HepG2 (cell line): ENCODE measurements around the gene GABBR2. TPM values are rescaled to one million over a fixed set of nuclear protein-coding genes. Genes with fewer than 3 reads are reported as not detected.

Experiments used
- ATAC-seq: fragments of 200-7000 bp; cut with Tn5 transposase; 3 replicates; pipeline ENCODE4 v1.9.1; 2020; ENCODE audit warnings: mild to moderate bottlenecking, moderate library complexity
- BruUV-seq: library from RNA; stranded (reverse); fragments of 400-500 nt; replicated peaks from 2 replicates; lab custom pipeline; 2021; lab: Mats Ljungman, UMichigan
- CTCF ChIA-PET: fragments of 300-600 bp; formaldehyde crosslinking; extraction: SDS; loops from one replicate; lab custom pipeline; 2021; ENCODE audit warnings: low total read pairs, inconsistent platforms, low intra/inter-chr PET ratio; lab: Yijun Ruan, JAX
- POLR2A ChIA-PET: fragments of 350-600 bp; sonication (Branson Sonifier 250); formaldehyde crosslinking; loops from one replicate; lab custom pipeline; 2020; ENCODE audit warnings: antibody characterized with exemption, inconsistent platforms; lab: Yijun Ruan, JAX
- DNase-seq: peaks from one replicate; pipeline ENCODE4 v3.0.0-alpha.2; 2015; ENCODE audit warnings: low spot score
- FAIRE-seq: peaks from 3 replicates; lab custom pipeline; 2011; peaks lifted over from hg19 to GRCh38; lab: Jason Lieb, UNC
- H2AFZ ChIP-seq: one replicate; pipeline ENCODE4 v1.6.1; 2011; ENCODE audit warnings: low read length, inconsistent platforms
- H3K27ac ChIP-seq: fragments of 300-600 bp; 3 replicates; pipeline ENCODE4 v1.8.0; 2011; ENCODE audit warnings: mixed run types, mild to moderate bottlenecking, mixed read lengths, low read length, inconsistent platforms; ENCODE audit not compliant: insufficient read depth; ENCODE audit errors: extremely low read length
- H3K27me3 ChIP-seq, 2 experiments: fragments of 200-600 bp in 1 of 2; 2 replicates in 1 of 2; 3 replicates in 1 of 2; pipeline versions ENCODE4 v1.6.0 to v1.8.0; 2011; ENCODE audit warnings: low read length in 2 of 2, mild to moderate bottlenecking in 2 of 2, moderate library complexity in 2 of 2, inconsistent platforms in 1 of 2; ENCODE audit not compliant: insufficient read depth in 2 of 2, control insufficient read depth in 1 of 2
- H3K36me3 ChIP-seq, 2 experiments: fragments of 200-600 bp in 1 of 2; replicated peaks in 1 of 2; 2 replicates in 1 of 2; 3 replicates in 1 of 2; pipeline versions ENCODE4 v1.5.1 to v1.8.0; 2011; ENCODE audit warnings: low read length in 2 of 2, inconsistent platforms in 1 of 2; ENCODE audit not compliant: insufficient read depth in 2 of 2, control insufficient read depth in 1 of 2
- H3K4me1 ChIP-seq: 2 replicates; pipeline ENCODE4 v1.5.1; 2012; ENCODE audit warnings: low read length, inconsistent platforms; ENCODE audit not compliant: insufficient read depth
- H3K4me2 ChIP-seq: 2 replicates; pipeline ENCODE4 v1.6.0; 2011; ENCODE audit warnings: low read depth, low read length, inconsistent platforms
- H3K4me3 ChIP-seq, 3 experiments: fragments of 200-600 bp in 1 of 3; sonication (generic), shearing (Covaris generic) in 1 of 3; replicated peaks in 1 of 3; 2 replicates each; pipeline ENCODE4 v1.5.1; 2011 to 2016; ENCODE audit warnings: low read length in 3 of 3, inconsistent platforms in 2 of 3, low read depth in 2 of 3, mild to moderate bottlenecking in 2 of 3, control low read depth in 1 of 3, mixed read lengths in 1 of 3; ENCODE audit not compliant: insufficient read depth in 1 of 3
- H3K79me2 ChIP-seq: one replicate; pipeline ENCODE4 v1.6.1; 2011; ENCODE audit warnings: low read length, inconsistent platforms; ENCODE audit not compliant: insufficient read depth
- H3K9ac ChIP-seq: 2 replicates; pipeline ENCODE4 v1.6.0; 2011; ENCODE audit warnings: mild to moderate bottlenecking, low read depth, low read length, inconsistent platforms; ENCODE audit not compliant: insufficient read depth
- H3K9me3 ChIP-seq: 2 replicates; pipeline ENCODE4 v1.5.1; 2012; ENCODE audit warnings: mild to moderate bottlenecking, low read length
- H4K20me1 ChIP-seq: 2 replicates; pipeline ENCODE4 v1.6.0; 2011; ENCODE audit warnings: inconsistent platforms, mild to moderate bottlenecking, low read length, moderate library complexity; ENCODE audit not compliant: insufficient read depth
- AGO2 ChIP-seq: fragments of 200-400 bp; formaldehyde crosslinking; optimal IDR thresholded peaks from 2 replicates; pipeline ENCODE3; 2017; ENCODE audit warnings: mild to moderate bottlenecking, low read depth, low read length, moderate library complexity
- GPBP1L1 ChIP-seq: sonication (generic); formaldehyde crosslinking; IDR thresholded peaks from 2 replicates; pipeline ENCODE4 v1.5.0; 2020; ENCODE audit warnings: mild to moderate bottlenecking, missing genetic modification reagents
- NFE2L2 ChIP-seq: fragments of 150-350 bp; IDR thresholded peaks from 2 replicates; pipeline ENCODE4 v1.6.1; 2014; ENCODE audit warnings: low read length
- RAD51 ChIP-seq: fragments of 450-650 bp; IDR thresholded peaks from 2 replicates; pipeline ENCODE4 v1.6.1; 2016; ENCODE audit warnings: borderline replicate concordance
- SOX6 ChIP-seq, 2 experiments: fragments of 450-650 bp in 1 of 2; sonication (generic) in 1 of 2; formaldehyde crosslinking in 1 of 2; IDR thresholded peaks; 2 replicates each; pipeline versions ENCODE4 v1.4.0 to v1.6.1; 2017 to 2020; ENCODE audit warnings: antibody characterized with exemption in 1 of 2, mild to moderate bottlenecking in 1 of 2, missing genetic modification reagents in 1 of 2
- ZBTB10 ChIP-seq: sonication (generic); formaldehyde crosslinking; IDR thresholded peaks from 2 replicates; pipeline ENCODE4 v1.4.0; 2020; ENCODE audit warnings: missing genetic modification reagents, borderline replicate concordance
- ZNF101 ChIP-seq: sonication (generic); formaldehyde crosslinking; IDR thresholded peaks from 2 replicates; pipeline ENCODE4 v1.4.0; 2020; ENCODE audit warnings: mild to moderate bottlenecking, low read depth, missing genetic modification reagents, borderline replicate concordance
- ZNF12 ChIP-seq: sonication (generic); formaldehyde crosslinking; IDR thresholded peaks from 2 replicates; pipeline ENCODE4 v1.5.0; 2020; ENCODE audit warnings: missing genetic modification reagents
- ZNF205 ChIP-seq: IDR thresholded peaks from 2 replicates; pipeline ENCODE4 v1.6.1; 2018; ENCODE audit warnings: missing biosample characterization, missing genetic modification reagents
- ZNF264 ChIP-seq: sonication (generic); formaldehyde crosslinking; IDR thresholded peaks from 2 replicates; pipeline ENCODE4 v1.4.0; 2020; ENCODE audit warnings: missing genetic modification reagents
- ZNF451 ChIP-seq: sonication (generic); formaldehyde crosslinking; IDR thresholded peaks from 2 replicates; pipeline ENCODE4 v1.5.0; 2020; ENCODE audit warnings: mild to moderate bottlenecking, missing genetic modification reagents
- ZNF768 ChIP-seq: sonication (generic); formaldehyde crosslinking; IDR thresholded peaks from 2 replicates; pipeline ENCODE4 v1.4.0; 2020; ENCODE audit warnings: missing genetic modification reagents
- WGBS: methylation state at CpG from one replicate; pipeline ENCODE4 v1.1.6; 2017; ENCODE audit warnings: low lambda C conversion rate; 5-methylcytosine and 5-hydroxymethylcytosine counted together
- in situ Hi-C: cut with HindIII; loops from 2 replicates; pipeline ENCODE4 v1.10.0; 2017; ENCODE audit warnings: low pct_unique_long_range_greater_than_20kb; ENCODE audit not compliant: extremely low pct_ligation_motif_present
- intact Hi-C: fragments of 100-400 bp; cut with micrococcal nuclease; formaldehyde crosslinking; loops from one replicate; pipeline ENCODE4 v1.10.0; 2022; ENCODE audit not compliant: unreplicated experiment
- polyA plus RNA-seq, 8 experiments: library from polyadenylated mRNA; depleted of rRNA in 3 of 8; stranded (reverse) in 7 of 8; unstranded in 1 of 8; fragments of >200 nt; fragmentation: Illumina TruSeq in 4 of 8; extraction: Trizol in 4 of 8; gene quantifications; 2 replicates each; pipeline versions ENCODE4 v1.2.1 to v1.2.3, GENCODE V29; 2011 to 2016; ENCODE audit warnings: low read depth in 4 of 8, missing spikeins in 1 of 8, mixed read lengths in 1 of 8; ENCODE audit not compliant: insufficient read depth in 1 of 8
- total RNA-seq, 5 experiments: library from RNA; depleted of rRNA; stranded (reverse); fragments of >200 nt; fragmentation: Illumina TruSeq; extraction: Trizol; gene quantifications; 2 replicates each; pipeline ENCODE4 v1.2.3, GENCODE V29; 2016; ENCODE audit warnings: low read depth in 1 of 5
- TF ChIP-seq, protein P1 (sequence below): sonication (generic); formaldehyde crosslinking; conservative IDR thresholded peaks from 2 replicates; pipeline ENCODE4 v1.8.0; 2022; ENCODE audit warnings: missing genetic modification reagents
- TF ChIP-seq, protein P2 (sequence below): sonication (generic); formaldehyde crosslinking; IDR thresholded peaks from 2 replicates; pipeline ENCODE4 v1.4.0; 2020; ENCODE audit warnings: missing genetic modification reagents

GABBR2 gene
- total and polyA plus RNA-seq, 2 of the 13 experiments (the other 11 are each of a cell fraction or from before 2014, with no cell fraction given) = 0.02 TPM; not detected in 1

DNA sequence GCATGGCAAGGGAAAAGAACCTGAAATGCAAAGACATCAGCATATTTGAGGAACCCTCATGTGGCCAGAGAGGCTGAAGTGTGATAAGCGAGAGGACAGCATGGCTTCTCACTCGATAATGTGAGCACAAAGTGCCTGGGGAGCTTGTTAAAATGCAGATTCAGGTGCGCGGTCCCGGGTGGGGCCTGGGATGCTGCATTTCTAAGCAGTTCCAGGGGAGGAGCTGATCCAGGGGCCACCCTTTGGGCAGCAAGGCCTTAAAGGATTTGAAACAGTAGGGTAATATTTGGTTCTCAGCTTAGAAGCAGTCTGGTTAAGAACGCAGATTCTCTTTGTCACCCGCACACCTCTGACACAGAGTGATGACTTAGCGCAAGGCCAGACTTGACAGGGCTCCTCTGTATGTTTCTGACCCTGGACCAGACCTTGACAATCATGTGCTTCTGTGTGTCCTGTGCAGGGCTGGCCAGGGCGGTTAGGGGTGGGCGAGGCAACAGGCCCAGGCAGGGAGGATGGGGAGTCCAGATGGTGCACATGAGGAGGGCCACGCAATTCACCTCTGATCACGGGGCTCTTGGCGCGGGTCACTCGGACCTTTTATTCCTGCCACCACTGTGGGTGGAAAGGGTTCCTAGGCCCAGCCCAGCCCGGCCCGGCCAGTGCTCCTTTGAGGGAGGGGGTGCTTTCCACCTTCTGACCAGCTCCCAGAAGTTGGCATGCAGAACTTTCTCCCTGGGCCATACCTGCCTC, 390.5 kb downstream of the GABBR2 start:
- H3K79me2 ChIP-seq = no peaks in the 10 kb centered on the region
- H3K27ac ChIP-seq = no peak overlapping the region
- intact Hi-C loops = no loop called here
- no peak overlapping the region for H3K4me3 ChIP-seq
- no peak overlapping the region for H3K9ac ChIP-seq
- ChIA-PET POLR2A (no interaction called here), CTCF (no interaction called here)
- no TSS peak for BruUV-seq
- no peaks in the 10 kb centered on the region for H3K9me3 ChIP-seq
- H3K27me3 ChIP-seq = peaks cover 0 to 12% of the 10 kb centered on the region in 2 experiments; a peak in 3 of 5 replicates
- H4K20me1 ChIP-seq = no peaks in the 10 kb centered on the region
- no peaks in the 10 kb centered on the region for H3K4me1 ChIP-seq
- ATAC-seq = no peak
- in situ Hi-C loops = loop anchor here (5.0 to 10.0 kb wide), 2 partner anchors 387 to 459 kb away; partner anchors contain the start of gene GABBR2
- H3K36me3 ChIP-seq = no peaks in the 10 kb centered on the region
- no peak for FAIRE-seq
- 39% methylated on average over 7 of the region's 17 CpGs for WGBS
- H2AFZ ChIP-seq = no peak overlapping the region
- DNase-seq = no peak
- no peak overlapping the region for H3K4me2 ChIP-seq
- TF ChIP-seq ZNF264 (CRISPR knock-in tag) (no peak), ZNF101 (CRISPR knock-in tag) (no peak), NFE2L2 (no peak), ZNF12 (CRISPR knock-in tag) (no peak), AGO2 (no peak), ZNF768 (CRISPR knock-in tag) (no peak), ZNF205 (CRISPR knock-in tag) (no peak), SOX6 (IDR thresholded peaks at IDR 0.05) (no peak), SOX6 (CRISPR knock-in tag; IDR thresholded peaks at IDR 0.05) (no peak), ZBTB10 (CRISPR knock-in tag) (no peak), RAD51 (no peak), GPBP1L1 (CRISPR knock-in tag) (no peak), ZNF451 (CRISPR knock-in tag) (no peak)
- TF ChIP-seq, protein P1, sequence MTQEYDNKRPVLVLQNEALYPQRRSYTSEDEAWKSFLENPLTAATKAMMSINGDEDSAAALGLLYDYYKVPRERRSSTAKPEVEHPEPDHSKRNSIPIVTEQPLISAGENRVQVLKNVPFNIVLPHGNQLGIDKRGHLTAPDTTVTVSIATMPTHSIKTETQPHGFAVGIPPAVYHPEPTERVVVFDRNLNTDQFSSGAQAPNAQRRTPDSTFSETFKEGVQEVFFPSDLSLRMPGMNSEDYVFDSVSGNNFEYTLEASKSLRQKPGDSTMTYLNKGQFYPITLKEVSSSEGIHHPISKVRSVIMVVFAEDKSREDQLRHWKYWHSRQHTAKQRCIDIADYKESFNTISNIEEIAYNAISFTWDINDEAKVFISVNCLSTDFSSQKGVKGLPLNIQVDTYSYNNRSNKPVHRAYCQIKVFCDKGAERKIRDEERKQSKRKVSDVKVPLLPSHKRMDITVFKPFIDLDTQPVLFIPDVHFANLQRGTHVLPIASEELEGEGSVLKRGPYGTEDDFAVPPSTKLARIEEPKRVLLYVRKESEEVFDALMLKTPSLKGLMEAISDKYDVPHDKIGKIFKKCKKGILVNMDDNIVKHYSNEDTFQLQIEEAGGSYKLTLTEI (CRISPR knock-in tag) = no peak
- TF ChIP-seq, protein P2, sequence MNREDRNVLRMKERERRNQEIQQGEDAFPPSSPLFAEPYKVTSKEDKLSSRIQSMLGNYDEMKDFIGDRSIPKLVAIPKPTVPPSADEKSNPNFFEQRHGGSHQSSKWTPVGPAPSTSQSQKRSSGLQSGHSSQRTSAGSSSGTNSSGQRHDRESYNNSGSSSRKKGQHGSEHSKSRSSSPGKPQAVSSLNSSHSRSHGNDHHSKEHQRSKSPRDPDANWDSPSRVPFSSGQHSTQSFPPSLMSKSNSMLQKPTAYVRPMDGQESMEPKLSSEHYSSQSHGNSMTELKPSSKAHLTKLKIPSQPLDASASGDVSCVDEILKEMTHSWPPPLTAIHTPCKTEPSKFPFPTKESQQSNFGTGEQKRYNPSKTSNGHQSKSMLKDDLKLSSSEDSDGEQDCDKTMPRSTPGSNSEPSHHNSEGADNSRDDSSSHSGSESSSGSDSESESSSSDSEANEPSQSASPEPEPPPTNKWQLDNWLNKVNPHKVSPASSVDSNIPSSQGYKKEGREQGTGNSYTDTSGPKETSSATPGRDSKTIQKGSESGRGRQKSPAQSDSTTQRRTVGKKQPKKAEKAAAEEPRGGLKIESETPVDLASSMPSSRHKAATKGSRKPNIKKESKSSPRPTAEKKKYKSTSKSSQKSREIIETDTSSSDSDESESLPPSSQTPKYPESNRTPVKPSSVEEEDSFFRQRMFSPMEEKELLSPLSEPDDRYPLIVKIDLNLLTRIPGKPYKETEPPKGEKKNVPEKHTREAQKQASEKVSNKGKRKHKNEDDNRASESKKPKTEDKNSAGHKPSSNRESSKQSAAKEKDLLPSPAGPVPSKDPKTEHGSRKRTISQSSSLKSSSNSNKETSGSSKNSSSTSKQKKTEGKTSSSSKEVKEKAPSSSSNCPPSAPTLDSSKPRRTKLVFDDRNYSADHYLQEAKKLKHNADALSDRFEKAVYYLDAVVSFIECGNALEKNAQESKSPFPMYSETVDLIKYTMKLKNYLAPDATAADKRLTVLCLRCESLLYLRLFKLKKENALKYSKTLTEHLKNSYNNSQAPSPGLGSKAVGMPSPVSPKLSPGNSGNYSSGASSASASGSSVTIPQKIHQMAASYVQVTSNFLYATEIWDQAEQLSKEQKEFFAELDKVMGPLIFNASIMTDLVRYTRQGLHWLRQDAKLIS (CRISPR knock-in tag) = no peak
